K562 (cell line): ENCODE data around the gene KRT14. TPM values are rescaled to one million over a fixed set of nuclear protein-coding genes. Genes with fewer than 3 reads are reported as not detected.

Source experiments
- HMBOX1 ChIP-seq: sonication (generic); IDR thresholded peaks from 2 replicates; pipeline ENCODE4 v1.6.1; 2016
- ILF3 ChIP-seq: fragments of 450-650 bp; IDR thresholded peaks from 2 replicates; pipeline ENCODE4 v1.6.1; 2018; ENCODE audit warnings: antibody characterized with exemption, mild to moderate bottlenecking, moderate library complexity, borderline replicate concordance
- KAT8 ChIP-seq: fragments of 450-650 bp; IDR thresholded peaks from 2 replicates; pipeline ENCODE4 v1.6.1; 2016; ENCODE audit warnings: low read depth, mild to moderate bottlenecking
- NFXL1 ChIP-seq: fragments of 450-650 bp; formaldehyde crosslinking; IDR thresholded peaks from 2 replicates; pipeline ENCODE4 v1.4.0; 2021; ENCODE audit warnings: mild to moderate bottlenecking
- TARDBP ChIP-seq: fragments of 450-650 bp; IDR thresholded peaks from 2 replicates; pipeline ENCODE4 v1.6.1; 2016
- TEAD2 ChIP-seq: fragments of 450-650 bp; IDR thresholded peaks from 2 replicates; pipeline ENCODE4 v1.6.1; 2016; ENCODE audit warnings: missing genetic modification characterization, control low read depth, missing compliant biosample characterization
- TEAD4 ChIP-seq, 2 experiments: sonication (generic) in 1 of 2; formaldehyde crosslinking in 1 of 2; IDR thresholded peaks; 2 replicates each; pipeline versions ENCODE4 v1.6.1 to v1.8.0; 2012 to 2022; ENCODE audit warnings: borderline replicate concordance in 1 of 2, inconsistent platforms in 1 of 2, low read length in 1 of 2, mild to moderate bottlenecking in 1 of 2, missing genetic modification reagents in 1 of 2
- THRB ChIP-seq: fragments of 450-650 bp; formaldehyde crosslinking; conservative IDR thresholded peaks from 2 replicates; pipeline ENCODE4 v1.4.0; 2022; ENCODE audit warnings: mild to moderate bottlenecking, missing genetic modification characterization
- ZC3H4 ChIP-seq: sonication (generic); formaldehyde crosslinking; IDR thresholded peaks from 2 replicates; pipeline ENCODE4 v1.9.0; 2021; ENCODE audit warnings: missing genetic modification reagents, borderline replicate concordance
- ZFX ChIP-seq: sonication (generic); formaldehyde crosslinking; IDR thresholded peaks from 2 replicates; pipeline ENCODE4 v1.8.0; 2022; ENCODE audit warnings: mild to moderate bottlenecking, missing genetic modification reagents, moderate library complexity
- ZNF324 ChIP-seq: fragments of 250-450 bp; sonication (Bioruptor Pico); IDR thresholded peaks from 2 replicates; pipeline ENCODE4 v1.4.0; 2020; ENCODE audit warnings: mild to moderate bottlenecking
- ZNF436 ChIP-seq: fragments of 250-450, 450-650 bp; sonication (Bioruptor Pico); formaldehyde crosslinking; IDR thresholded peaks from 2 replicates; pipeline ENCODE4 v1.7.0; 2020; ENCODE audit warnings: mild to moderate bottlenecking
- polyA plus RNA-seq, 8 experiments: library from polyadenylated mRNA; depleted of rRNA in 4 of 8; stranded (reverse) in 5 of 8; unstranded in 3 of 8; fragments of >200 nt; fragmentation: Nextera tagmentation in 2 of 8; fragmentation: Illumina TruSeq in 1 of 8; extraction: Ambion mirVana in 2 of 8; extraction: Trizol in 1 of 8; gene quantifications; 2 replicates each; pipeline versions ENCODE4 v1.2.1 to v1.2.3, GENCODE V29; 2011 to 2014; ENCODE audit warnings: inconsistent platforms in 1 of 8, missing spikeins in 1 of 8
- total RNA-seq, 7 experiments: library from RNA; depleted of rRNA in 6 of 7; stranded (reverse); fragments of >200 nt in 6 of 7; fragmentation: Illumina TruSeq in 2 of 7; extraction: Trizol in 2 of 7; gene quantifications; 2 replicates each; pipeline versions ENCODE4 v1.2.1 to v1.2.3, GENCODE V29; 2011 to 2021; ENCODE audit warnings: low replicate concordance in 1 of 7
- TF ChIP-seq, protein P1 (sequence below): fragments of 450-650 bp; formaldehyde crosslinking; IDR thresholded peaks from 2 replicates; pipeline ENCODE4 v1.4.0; 2022; ENCODE audit warnings: missing genetic modification characterization
- TF ChIP-seq, protein P2 (sequence below): fragments of 250-450 bp; sonication (Bioruptor Pico); IDR thresholded peaks from 2 replicates; pipeline ENCODE4 v1.9.0; 2021; ENCODE audit warnings: mild to moderate bottlenecking, inconsistent platforms
- TF ChIP-seq, protein P3 (sequence below), 2 experiments: IDR thresholded peaks; 2 replicates each; pipeline ENCODE4 v1.6.1; 2011; ENCODE audit warnings: borderline replicate concordance in 1 of 2, control low read depth in 1 of 2, low read depth in 1 of 2, low read length in 1 of 2, mild to moderate bottlenecking in 1 of 2, mixed read lengths in 1 of 2, moderate library complexity in 1 of 2; ENCODE audit not compliant: insufficient read depth in 1 of 2, insufficient read length in 1 of 2, poor library complexity in 1 of 2, severe bottlenecking in 1 of 2; ENCODE audit errors: extremely low read depth in 1 of 2
- TF ChIP-seq, protein P4 (sequence below), 2 experiments: fragments of 150-350 bp in 1 of 2; IDR thresholded peaks; 2 replicates each; pipeline ENCODE4 v1.6.1; 2012 to 2016; ENCODE audit warnings: low read depth in 2 of 2, low read length in 2 of 2, mild to moderate bottlenecking in 1 of 2, moderate library complexity in 1 of 2

Gene KRT14
- total and polyA plus RNA-seq, 9 of the 15 experiments (the other 6 are each of a cell fraction or from before 2014, with no cell fraction given), result 0.22 TPM; not detected in 8

DNA sequence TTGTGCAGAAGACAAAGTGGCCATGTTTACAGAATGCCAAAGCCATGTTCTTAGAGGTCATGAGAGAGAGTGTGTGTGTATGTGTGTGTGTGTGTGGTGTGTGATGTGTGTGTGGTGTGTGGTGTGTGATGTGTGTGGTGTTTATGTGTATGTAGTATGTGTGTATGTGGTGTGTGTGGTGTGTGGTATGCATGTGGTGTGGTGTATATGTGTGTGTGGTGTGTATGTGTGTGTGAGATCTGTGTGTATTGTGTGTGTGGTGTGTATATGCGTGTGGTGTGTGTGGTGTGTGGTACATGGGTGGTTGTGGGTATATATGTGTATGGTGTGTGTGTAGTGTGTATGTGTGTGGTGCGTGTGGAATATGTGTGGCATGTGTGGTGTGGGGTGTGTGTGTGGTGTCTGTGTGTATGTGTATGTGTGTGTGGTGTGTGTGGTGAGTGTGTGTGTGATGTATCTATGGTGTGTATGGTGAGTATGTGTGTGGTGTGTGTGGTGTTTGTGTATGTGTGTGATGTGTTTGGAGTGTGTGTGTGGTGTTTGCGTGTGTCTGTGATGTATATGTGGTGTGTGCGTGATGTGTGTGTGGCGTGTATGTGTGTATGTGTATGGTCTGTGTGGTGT, 45.9 kb upstream of the KRT14 start (continued):
- TF ChIP-seq ZNF324 (no peak), ZNF436 (CRISPR knock-in tag) (no peak), TEAD2 (tag) (no peak), ZC3H4 (CRISPR knock-in tag) (no peak), ZFX (CRISPR knock-in tag) (no peak), ILF3 (no peak), TEAD4 (IDR thresholded peaks at IDR 0.05; ENCODE audit: low read length) (no peak), TEAD4 (CRISPR knock-in tag; IDR thresholded peaks at IDR 0.05; ENCODE audit: borderline replicate concordance) (no peak), KAT8 (no peak), THRB (CRISPR knock-in tag) (0 out of 2 replicates have a peak, but pooled peaks have one; percentile 12), NFXL1 (CRISPR knock-in tag) (no peak), TARDBP (no peak), HMBOX1 (no peak)
- TF ChIP-seq, protein P1, sequence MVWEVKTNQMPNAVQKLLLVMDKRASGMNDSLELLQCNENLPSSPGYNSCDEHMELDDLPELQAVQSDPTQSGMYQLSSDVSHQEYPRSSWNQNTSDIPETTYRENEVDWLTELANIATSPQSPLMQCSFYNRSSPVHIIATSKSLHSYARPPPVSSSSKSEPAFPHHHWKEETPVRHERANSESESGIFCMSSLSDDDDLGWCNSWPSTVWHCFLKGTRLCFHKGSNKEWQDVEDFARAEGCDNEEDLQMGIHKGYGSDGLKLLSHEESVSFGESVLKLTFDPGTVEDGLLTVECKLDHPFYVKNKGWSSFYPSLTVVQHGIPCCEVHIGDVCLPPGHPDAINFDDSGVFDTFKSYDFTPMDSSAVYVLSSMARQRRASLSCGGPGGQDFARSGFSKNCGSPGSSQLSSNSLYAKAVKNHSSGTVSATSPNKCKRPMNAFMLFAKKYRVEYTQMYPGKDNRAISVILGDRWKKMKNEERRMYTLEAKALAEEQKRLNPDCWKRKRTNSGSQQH, result peak; percentile 59; the same call in 1 of the 2 replicates
- TF ChIP-seq, protein P2, sequence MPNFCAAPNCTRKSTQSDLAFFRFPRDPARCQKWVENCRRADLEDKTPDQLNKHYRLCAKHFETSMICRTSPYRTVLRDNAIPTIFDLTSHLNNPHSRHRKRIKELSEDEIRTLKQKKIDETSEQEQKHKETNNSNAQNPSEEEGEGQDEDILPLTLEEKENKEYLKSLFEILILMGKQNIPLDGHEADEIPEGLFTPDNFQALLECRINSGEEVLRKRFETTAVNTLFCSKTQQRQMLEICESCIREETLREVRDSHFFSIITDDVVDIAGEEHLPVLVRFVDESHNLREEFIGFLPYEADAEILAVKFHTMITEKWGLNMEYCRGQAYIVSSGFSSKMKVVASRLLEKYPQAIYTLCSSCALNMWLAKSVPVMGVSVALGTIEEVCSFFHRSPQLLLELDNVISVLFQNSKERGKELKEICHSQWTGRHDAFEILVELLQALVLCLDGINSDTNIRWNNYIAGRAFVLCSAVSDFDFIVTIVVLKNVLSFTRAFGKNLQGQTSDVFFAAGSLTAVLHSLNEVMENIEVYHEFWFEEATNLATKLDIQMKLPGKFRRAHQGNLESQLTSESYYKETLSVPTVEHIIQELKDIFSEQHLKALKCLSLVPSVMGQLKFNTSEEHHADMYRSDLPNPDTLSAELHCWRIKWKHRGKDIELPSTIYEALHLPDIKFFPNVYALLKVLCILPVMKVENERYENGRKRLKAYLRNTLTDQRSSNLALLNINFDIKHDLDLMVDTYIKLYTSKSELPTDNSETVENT (CRISPR knock-in tag), result no peak
- TF ChIP-seq, protein P3, sequence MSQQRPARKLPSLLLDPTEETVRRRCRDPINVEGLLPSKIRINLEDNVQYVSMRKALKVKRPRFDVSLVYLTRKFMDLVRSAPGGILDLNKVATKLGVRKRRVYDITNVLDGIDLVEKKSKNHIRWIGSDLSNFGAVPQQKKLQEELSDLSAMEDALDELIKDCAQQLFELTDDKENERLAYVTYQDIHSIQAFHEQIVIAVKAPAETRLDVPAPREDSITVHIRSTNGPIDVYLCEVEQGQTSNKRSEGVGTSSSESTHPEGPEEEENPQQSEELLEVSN (IDR thresholded peaks at IDR 0.05; ENCODE audit: borderline replicate concordance in 1 of 2, extremely low read depth in 1 of 2, insufficient read depth in 1 of 2, insufficient read length in 1 of 2, low read depth in 1 of 2, low read length in 1 of 2, poor library complexity in 1 of 2, severe bottlenecking in 1 of 2), result no peak
- TF ChIP-seq, protein P4, sequence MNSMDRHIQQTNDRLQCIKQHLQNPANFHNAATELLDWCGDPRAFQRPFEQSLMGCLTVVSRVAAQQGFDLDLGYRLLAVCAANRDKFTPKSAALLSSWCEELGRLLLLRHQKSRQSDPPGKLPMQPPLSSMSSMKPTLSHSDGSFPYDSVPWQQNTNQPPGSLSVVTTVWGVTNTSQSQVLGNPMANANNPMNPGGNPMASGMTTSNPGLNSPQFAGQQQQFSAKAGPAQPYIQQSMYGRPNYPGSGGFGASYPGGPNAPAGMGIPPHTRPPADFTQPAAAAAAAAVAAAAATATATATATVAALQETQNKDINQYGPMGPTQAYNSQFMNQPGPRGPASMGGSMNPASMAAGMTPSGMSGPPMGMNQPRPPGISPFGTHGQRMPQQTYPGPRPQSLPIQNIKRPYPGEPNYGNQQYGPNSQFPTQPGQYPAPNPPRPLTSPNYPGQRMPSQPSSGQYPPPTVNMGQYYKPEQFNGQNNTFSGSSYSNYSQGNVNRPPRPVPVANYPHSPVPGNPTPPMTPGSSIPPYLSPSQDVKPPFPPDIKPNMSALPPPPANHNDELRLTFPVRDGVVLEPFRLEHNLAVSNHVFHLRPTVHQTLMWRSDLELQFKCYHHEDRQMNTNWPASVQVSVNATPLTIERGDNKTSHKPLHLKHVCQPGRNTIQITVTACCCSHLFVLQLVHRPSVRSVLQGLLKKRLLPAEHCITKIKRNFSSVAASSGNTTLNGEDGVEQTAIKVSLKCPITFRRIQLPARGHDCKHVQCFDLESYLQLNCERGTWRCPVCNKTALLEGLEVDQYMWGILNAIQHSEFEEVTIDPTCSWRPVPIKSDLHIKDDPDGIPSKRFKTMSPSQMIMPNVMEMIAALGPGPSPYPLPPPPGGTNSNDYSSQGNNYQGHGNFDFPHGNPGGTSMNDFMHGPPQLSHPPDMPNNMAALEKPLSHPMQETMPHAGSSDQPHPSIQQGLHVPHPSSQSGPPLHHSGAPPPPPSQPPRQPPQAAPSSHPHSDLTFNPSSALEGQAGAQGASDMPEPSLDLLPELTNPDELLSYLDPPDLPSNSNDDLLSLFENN (IDR thresholded peaks at IDR 0.05; ENCODE audit: low read depth in 2 of 2, low read length in 2 of 2), result no peak
